ENCODE measurements around the gene AFDN. TPM values are rescaled to one million over a fixed set of nuclear protein-coding genes. Genes with fewer than 3 reads are reported as not detected.
A peak's percentile ranks its signal among the peaks of the same experiment; 100 is the strongest.

The AFDN gene
- total and polyA plus RNA-seq, 2 donors (not counting 1 experiment from before 2014, with no cell fraction given), result 21.0 to 57.1 TPM

DNA sequence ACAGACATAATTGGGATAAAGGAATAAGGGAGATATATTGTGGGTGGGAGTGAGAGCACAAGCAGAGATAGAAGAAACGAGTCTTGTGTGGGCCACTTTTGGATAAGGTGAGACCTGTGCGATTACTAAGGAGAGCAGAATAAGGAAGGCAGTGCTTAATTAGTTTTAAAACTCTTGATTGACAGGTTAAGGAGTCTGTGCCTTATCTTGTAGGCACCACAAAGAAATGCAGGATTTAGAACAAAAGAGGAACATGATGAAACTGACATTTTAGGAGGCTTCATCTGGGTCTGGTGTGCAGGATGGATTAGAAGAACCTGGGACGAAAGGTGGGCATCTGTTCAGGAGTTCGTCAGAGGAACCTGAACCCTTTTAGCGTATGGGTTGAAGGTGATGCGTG, 100.5 kb downstream of the AFDN start:
- Histone ChIP-seq H4K20me1 (ENCODE audit: control insufficient read depth, extremely low read depth, insufficient read depth, low read length) (no peaks in the 10 kb centered on the region), H3K4me2 (ENCODE audit: extremely low read depth, insufficient read depth, low read length) (no peak overlapping the region), H3K4me1 (ENCODE audit: control insufficient read depth, extremely low read depth, insufficient read depth, low read length) (no peaks in the 10 kb centered on the region), H3K27ac (ENCODE audit: insufficient read depth, low read length) (no peak overlapping the region), H3K9ac (ENCODE audit: insufficient read depth, low read length) (no peak overlapping the region), H3K4me3 (replicated peaks in 1 of 4; ENCODE audit: control extremely low read depth in 1 of 4, insufficient read depth in 1 of 4, low read depth in 3 of 4, low read length in 4 of 4) (no peak overlapping the region), H3K36me3 (ENCODE audit: control insufficient read depth, insufficient read depth, low read length) (no peaks in the 10 kb centered on the region), H3K9me3 (ENCODE audit: control insufficient read depth, insufficient read depth, low read depth, low read length) (no peaks in the 10 kb centered on the region), H3K79me2 (ENCODE audit: control insufficient read depth, insufficient read depth, low read length) (no peaks in the 10 kb centered on the region), H2AFZ (ENCODE audit: low read length) (no peak overlapping the region), H3K27me3 (ENCODE audit: control insufficient read depth, insufficient read depth, low read length) (no peaks in the 10 kb centered on the region)
- DNase-seq (ENCODE audit: low read depth in 2 of 2), result no peak
- TF ChIP-seq, protein P1, sequence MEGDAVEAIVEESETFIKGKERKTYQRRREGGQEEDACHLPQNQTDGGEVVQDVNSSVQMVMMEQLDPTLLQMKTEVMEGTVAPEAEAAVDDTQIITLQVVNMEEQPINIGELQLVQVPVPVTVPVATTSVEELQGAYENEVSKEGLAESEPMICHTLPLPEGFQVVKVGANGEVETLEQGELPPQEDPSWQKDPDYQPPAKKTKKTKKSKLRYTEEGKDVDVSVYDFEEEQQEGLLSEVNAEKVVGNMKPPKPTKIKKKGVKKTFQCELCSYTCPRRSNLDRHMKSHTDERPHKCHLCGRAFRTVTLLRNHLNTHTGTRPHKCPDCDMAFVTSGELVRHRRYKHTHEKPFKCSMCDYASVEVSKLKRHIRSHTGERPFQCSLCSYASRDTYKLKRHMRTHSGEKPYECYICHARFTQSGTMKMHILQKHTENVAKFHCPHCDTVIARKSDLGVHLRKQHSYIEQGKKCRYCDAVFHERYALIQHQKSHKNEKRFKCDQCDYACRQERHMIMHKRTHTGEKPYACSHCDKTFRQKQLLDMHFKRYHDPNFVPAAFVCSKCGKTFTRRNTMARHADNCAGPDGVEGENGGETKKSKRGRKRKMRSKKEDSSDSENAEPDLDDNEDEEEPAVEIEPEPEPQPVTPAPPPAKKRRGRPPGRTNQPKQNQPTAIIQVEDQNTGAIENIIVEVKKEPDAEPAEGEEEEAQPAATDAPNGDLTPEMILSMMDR (conservative IDR thresholded peaks at IDR 0.05 in 1 of 2, IDR thresholded peaks at IDR 0.05 in 1 of 2; ENCODE audit: low read depth in 1 of 2, low read length in 2 of 2), result no peak
- TF ChIP-seq EZH2 (IDR thresholded peaks at IDR 0.05; ENCODE audit: low read length, missing control alignments), result no peak

DNA sequence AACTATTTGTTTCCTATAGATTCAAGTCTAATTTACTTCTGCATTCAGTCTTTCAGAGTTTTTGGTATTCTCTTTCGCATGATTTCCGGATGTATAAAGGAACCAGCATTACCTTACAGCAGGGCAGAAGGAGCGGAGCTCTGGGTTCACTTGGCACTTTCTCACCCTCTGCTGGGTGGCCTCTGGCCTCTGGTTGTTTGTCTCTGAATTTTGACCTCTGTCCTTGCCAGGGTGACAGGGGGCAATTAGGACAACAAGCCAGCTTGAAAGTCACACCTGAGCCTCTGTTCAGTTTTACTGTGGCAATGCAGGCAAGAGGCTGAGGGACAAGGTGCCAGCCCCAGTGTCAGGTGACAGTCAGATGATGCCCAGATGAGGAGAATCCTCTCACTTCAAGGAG, 101.4 kb downstream of the AFDN start:
- Histone ChIP-seq H4K20me1 (ENCODE audit: control insufficient read depth, extremely low read depth, insufficient read depth, low read length) (no peaks in the 10 kb centered on the region), H3K79me2 (ENCODE audit: control insufficient read depth, insufficient read depth, low read length) (no peaks in the 10 kb centered on the region), H3K4me3 (replicated peaks in 1 of 4; ENCODE audit: control extremely low read depth in 1 of 4, insufficient read depth in 1 of 4, low read depth in 3 of 4, low read length in 4 of 4) (no peak overlapping the region), H3K9ac (ENCODE audit: insufficient read depth, low read length) (no peak overlapping the region), H3K9me3 (ENCODE audit: control insufficient read depth, insufficient read depth, low read depth, low read length) (no peaks in the 10 kb centered on the region), H3K27ac (ENCODE audit: insufficient read depth, low read length) (no peak overlapping the region), H3K27me3 (ENCODE audit: control insufficient read depth, insufficient read depth, low read length) (no peaks in the 10 kb centered on the region), H3K4me1 (ENCODE audit: control insufficient read depth, extremely low read depth, insufficient read depth, low read length) (no peaks in the 10 kb centered on the region), H3K4me2 (ENCODE audit: extremely low read depth, insufficient read depth, low read length) (no peak overlapping the region), H2AFZ (ENCODE audit: low read length) (no peak overlapping the region), H3K36me3 (ENCODE audit: control insufficient read depth, insufficient read depth, low read length) (no peaks in the 10 kb centered on the region)
- DNase-seq (ENCODE audit: low read depth in 2 of 2), result no peak
- no peak for TF ChIP-seq EZH2 (IDR thresholded peaks at IDR 0.05; ENCODE audit: low read length, missing control alignments)
- TF ChIP-seq, protein P1 (conservative IDR thresholded peaks at IDR 0.05 in 1 of 2, IDR thresholded peaks at IDR 0.05 in 1 of 2; ENCODE audit: low read depth in 1 of 2, low read length in 2 of 2), result no peak

DNA sequence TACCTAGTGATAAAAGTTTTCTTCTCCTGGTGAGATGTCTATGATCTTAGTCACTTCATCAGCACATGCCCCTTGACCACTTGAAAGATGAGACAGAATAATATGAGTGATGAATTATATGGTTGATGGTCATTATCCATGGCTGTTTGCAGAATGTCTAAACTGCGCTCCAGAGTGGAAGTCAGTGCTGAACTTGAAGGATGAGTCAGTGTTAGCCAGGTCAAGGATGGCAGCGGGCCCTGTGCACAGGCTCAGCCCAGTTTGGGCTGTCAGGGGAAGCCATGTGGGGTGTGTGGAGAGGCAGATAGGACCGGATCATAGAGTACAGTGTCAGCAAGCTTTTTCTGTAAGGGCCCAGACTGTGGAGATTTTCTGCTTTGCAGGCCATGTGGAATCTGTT, 103.6 kb downstream of the AFDN start:
- Histone ChIP-seq H4K20me1 (ENCODE audit: control insufficient read depth, extremely low read depth, insufficient read depth, low read length) (no peaks in the 10 kb centered on the region), H3K79me2 (ENCODE audit: control insufficient read depth, insufficient read depth, low read length) (no peaks in the 10 kb centered on the region), H2AFZ (ENCODE audit: low read length) (no peak overlapping the region), H3K9ac (ENCODE audit: insufficient read depth, low read length) (no peak overlapping the region), H3K4me3 (replicated peaks in 1 of 4; ENCODE audit: control extremely low read depth in 1 of 4, insufficient read depth in 1 of 4, low read depth in 3 of 4, low read length in 4 of 4) (no peak overlapping the region), H3K4me1 (ENCODE audit: control insufficient read depth, extremely low read depth, insufficient read depth, low read length) (no peaks in the 10 kb centered on the region), H3K27ac (ENCODE audit: insufficient read depth, low read length) (no peak overlapping the region), H3K36me3 (ENCODE audit: control insufficient read depth, insufficient read depth, low read length) (no peaks in the 10 kb centered on the region), H3K9me3 (ENCODE audit: control insufficient read depth, insufficient read depth, low read depth, low read length) (no peaks in the 10 kb centered on the region), H3K27me3 (ENCODE audit: control insufficient read depth, insufficient read depth, low read length) (no peaks in the 10 kb centered on the region), H3K4me2 (ENCODE audit: extremely low read depth, insufficient read depth, low read length) (no peak overlapping the region)
- no peak for TF ChIP-seq EZH2 (IDR thresholded peaks at IDR 0.05; ENCODE audit: low read length, missing control alignments)
- TF ChIP-seq, protein P1 (conservative IDR thresholded peaks at IDR 0.05 in 1 of 2, IDR thresholded peaks at IDR 0.05 in 1 of 2; ENCODE audit: low read depth in 1 of 2, low read length in 2 of 2), result no peak
- DNase-seq (ENCODE audit: low read depth in 2 of 2), result peak; percentile 27 to 87
